ENCODE data around the gene STARD8.

The STARD8 gene

GRCh38 chrX:68697036-68697435 lies 49.6 kb downstream of the STARD8 start:
- Histone ChIP-seq H3K36me3 (ENCODE audit: insufficient read depth, insufficient read length, low read length) (peaks cover 6% of the 10 kb centered on the region), H3K4me1 (ENCODE audit: insufficient read depth, insufficient read length) (peaks cover 22% of the 10 kb centered on the region), H3K9ac (ENCODE audit: insufficient read length, low read depth) (no peak overlapping the region), H3K9me3 (ENCODE audit: insufficient read depth, low read length) (no peaks in the 10 kb centered on the region), H3K27me3 (ENCODE audit: insufficient read depth, insufficient read length) (no peaks in the 10 kb centered on the region), H3K4me3 (ENCODE audit: insufficient read length, low read depth) (no peak overlapping the region)
- TF ChIP-seq SUZ12 (IDR thresholded peaks at IDR 0.05; ENCODE audit: extremely low read depth, insufficient read depth, insufficient read length) (no peak), ZNF274 (IDR thresholded peaks at IDR 0.05; ENCODE audit: low read depth, low read length) (no peak), YY1 (IDR thresholded peaks at IDR 0.05; ENCODE audit: insufficient read depth, insufficient read length) (no peak)
- DNase-seq (ENCODE audit: low read depth, low spot score) = no peak

GRCh38 chrX:68697465-68698125 lies 50.1 kb downstream of the STARD8 start:
- peaks cover 6% of the 10 kb centered on the region for H3K36me3 ChIP-seq (ENCODE audit: insufficient read depth, insufficient read length, low read length)
- TF ChIP-seq YY1 (IDR thresholded peaks at IDR 0.05; ENCODE audit: insufficient read depth, insufficient read length) = no peak
- TF ChIP-seq ZNF274 (IDR thresholded peaks at IDR 0.05; ENCODE audit: low read depth, low read length) = no peak
- TF ChIP-seq SUZ12 (IDR thresholded peaks at IDR 0.05; ENCODE audit: extremely low read depth, insufficient read depth, insufficient read length) = no peak
- H3K4me3 ChIP-seq (ENCODE audit: insufficient read length, low read depth) = no peak overlapping the region
- no peaks in the 10 kb centered on the region for H3K27me3 ChIP-seq (ENCODE audit: insufficient read depth, insufficient read length)
- DNase-seq (ENCODE audit: low read depth, low spot score) = no peak
- no peak overlapping the region for H3K9ac ChIP-seq (ENCODE audit: insufficient read length, low read depth)
- peaks cover 22% of the 10 kb centered on the region for H3K4me1 ChIP-seq (ENCODE audit: insufficient read depth, insufficient read length)
- no peaks in the 10 kb centered on the region for H3K9me3 ChIP-seq (ENCODE audit: insufficient read depth, low read length)

- DNase-seq (ENCODE audit: low read depth, low spot score) = no peak
- TF ChIP-seq SUZ12 (IDR thresholded peaks at IDR 0.05; ENCODE audit: extremely low read depth, insufficient read depth, insufficient read length) = no peak
- TF ChIP-seq YY1 (IDR thresholded peaks at IDR 0.05; ENCODE audit: insufficient read depth, insufficient read length) = no peak
- TF ChIP-seq ZNF274 (IDR thresholded peaks at IDR 0.05; ENCODE audit: low read depth, low read length) = no peak
- peaks cover 22% of the 10 kb centered on the region for H3K4me1 ChIP-seq (ENCODE audit: insufficient read depth, insufficient read length)
These were observed 51.5 kb downstream of the STARD8 start for GRCh38 chrX:68698942-68699341.

GRCh38 chrX:68699960-68700746 lies 52.7 kb downstream of the STARD8 start:
- no peaks in the 10 kb centered on the region for H3K27me3 ChIP-seq (ENCODE audit: insufficient read depth, insufficient read length)
- H3K4me3 ChIP-seq (ENCODE audit: insufficient read length, low read depth) = no peak overlapping the region
- no peak overlapping the region for H3K9ac ChIP-seq (ENCODE audit: insufficient read length, low read depth)
- H3K4me1 ChIP-seq (ENCODE audit: insufficient read depth, insufficient read length) = peaks cover 15% of the 10 kb centered on the region
- peaks cover 8% of the 10 kb centered on the region for H3K36me3 ChIP-seq (ENCODE audit: insufficient read depth, insufficient read length, low read length)
- no peaks in the 10 kb centered on the region for H3K9me3 ChIP-seq (ENCODE audit: insufficient read depth, low read length)
- DNase-seq (ENCODE audit: low read depth, low spot score) = no peak
- TF ChIP-seq ZNF274 (IDR thresholded peaks at IDR 0.05; ENCODE audit: low read depth, low read length) (no peak), YY1 (IDR thresholded peaks at IDR 0.05; ENCODE audit: insufficient read depth, insufficient read length) (no peak), SUZ12 (IDR thresholded peaks at IDR 0.05; ENCODE audit: extremely low read depth, insufficient read depth, insufficient read length) (no peak)

More at GRCh38 chrX:68698942-68699341, 51.5 kb downstream of the STARD8 start:
- Histone ChIP-seq H3K36me3 (ENCODE audit: insufficient read depth, insufficient read length, low read length) (peaks cover 6% of the 10 kb centered on the region), H3K9ac (ENCODE audit: insufficient read length, low read depth) (no peak overlapping the region), H3K27me3 (ENCODE audit: insufficient read depth, insufficient read length) (no peaks in the 10 kb centered on the region), H3K9me3 (ENCODE audit: insufficient read depth, low read length) (no peaks in the 10 kb centered on the region), H3K4me3 (ENCODE audit: insufficient read length, low read depth) (no peak overlapping the region)

GRCh38 chrX:68703369-68703768 lies 55.9 kb downstream of the STARD8 start:
- no peak for DNase-seq (ENCODE audit: low read depth, low spot score)
- Histone ChIP-seq H3K27me3 (ENCODE audit: insufficient read depth, insufficient read length) (no peaks in the 10 kb centered on the region), H3K4me3 (ENCODE audit: insufficient read length, low read depth) (no peak overlapping the region), H3K4me1 (ENCODE audit: insufficient read depth, insufficient read length) (no peaks in the 10 kb centered on the region), H3K9me3 (ENCODE audit: insufficient read depth, low read length) (no peaks in the 10 kb centered on the region), H3K36me3 (ENCODE audit: insufficient read depth, insufficient read length, low read length) (peaks cover 6% of the 10 kb centered on the region), H3K9ac (ENCODE audit: insufficient read length, low read depth) (no peak overlapping the region)
- TF ChIP-seq YY1 (IDR thresholded peaks at IDR 0.05; ENCODE audit: insufficient read depth, insufficient read length) (no peak), SUZ12 (IDR thresholded peaks at IDR 0.05; ENCODE audit: extremely low read depth, insufficient read depth, insufficient read length) (no peak), ZNF274 (IDR thresholded peaks at IDR 0.05; ENCODE audit: low read depth, low read length) (no peak)

GRCh38 chrX:68703846-68704245 lies 56.4 kb downstream of the STARD8 start:
- Histone ChIP-seq H3K4me3 (ENCODE audit: insufficient read length, low read depth) (no peak overlapping the region), H3K4me1 (ENCODE audit: insufficient read depth, insufficient read length) (no peaks in the 10 kb centered on the region), H3K27me3 (ENCODE audit: insufficient read depth, insufficient read length) (no peaks in the 10 kb centered on the region), H3K9me3 (ENCODE audit: insufficient read depth, low read length) (no peaks in the 10 kb centered on the region), H3K36me3 (ENCODE audit: insufficient read depth, insufficient read length, low read length) (peaks cover 4% of the 10 kb centered on the region), H3K9ac (ENCODE audit: insufficient read length, low read depth) (no peak overlapping the region)
- no peak for TF ChIP-seq SUZ12 (IDR thresholded peaks at IDR 0.05; ENCODE audit: extremely low read depth, insufficient read depth, insufficient read length)
- TF ChIP-seq ZNF274 (IDR thresholded peaks at IDR 0.05; ENCODE audit: low read depth, low read length) = no peak
- no peak for TF ChIP-seq YY1 (IDR thresholded peaks at IDR 0.05; ENCODE audit: insufficient read depth, insufficient read length)
- no peak for DNase-seq (ENCODE audit: low read depth, low spot score)

- Histone ChIP-seq H3K4me1 (ENCODE audit: insufficient read depth, insufficient read length) (peaks cover 3% of the 10 kb centered on the region), H3K9me3 (ENCODE audit: insufficient read depth, low read length) (no peaks in the 10 kb centered on the region), H3K9ac (ENCODE audit: insufficient read length, low read depth) (no peak overlapping the region), H3K36me3 (ENCODE audit: insufficient read depth, insufficient read length, low read length) (peaks cover 4% of the 10 kb centered on the region), H3K27me3 (ENCODE audit: insufficient read depth, insufficient read length) (no peaks in the 10 kb centered on the region), H3K4me3 (ENCODE audit: insufficient read length, low read depth) (no peak overlapping the region)
- no peak for DNase-seq (ENCODE audit: low read depth, low spot score)
- TF ChIP-seq ZNF274 (IDR thresholded peaks at IDR 0.05; ENCODE audit: low read depth, low read length) = no peak
These were observed 58.5 kb downstream of the STARD8 start for GRCh38 chrX:68705986-68706385.

Measured in NT2/D1 (cell line).